Natural killer cell (primary cell): ENCODE results near the gene BORCS8. TPM values are rescaled to one million over a fixed set of nuclear protein-coding genes. Genes with fewer than 3 reads are reported as not detected.

Experiments used
- ATAC-seq, 3 donors: fragments of 150-1000 bp in 2 of 3; fragments of 200-7000 bp in 1 of 3; cut with Tn5 transposase; 1 replicate in 1 of 3; 2 replicates in 2 of 3; pipeline ENCODE4 v1.10.0; 2021; ENCODE audit warnings: mild to moderate bottlenecking in 2 of 3, moderate library complexity in 2 of 3
- DNase-seq, 2 donors: peaks; one replicate each; pipeline versions ENCODE4 v3.0.0 to v3.0.0-alpha.2; 2013 to 2021; ENCODE audit warnings: mixed read lengths in 1 of 2
- H3K27ac ChIP-seq: one replicate; pipeline ENCODE4 v1.5.1; 2013; ENCODE audit warnings: mild to moderate bottlenecking, low read length
- H3K27me3 ChIP-seq: one replicate; pipeline ENCODE4 v1.6.1; 2013; ENCODE audit warnings: low read length; ENCODE audit not compliant: control insufficient read depth, insufficient read depth
- H3K36me3 ChIP-seq: one replicate; pipeline ENCODE4 v1.6.1; 2013; ENCODE audit warnings: low read length; ENCODE audit not compliant: control insufficient read depth, insufficient read depth
- H3K4me1 ChIP-seq: one replicate; pipeline ENCODE4 v1.6.1; 2013; ENCODE audit warnings: low read length; ENCODE audit not compliant: control insufficient read depth, insufficient read depth
- H3K4me3 ChIP-seq: one replicate; pipeline ENCODE4 v1.5.1; 2013; ENCODE audit warnings: low read length
- H3K9me3 ChIP-seq: one replicate; pipeline ENCODE4 v1.6.1; 2013; ENCODE audit warnings: low read length; ENCODE audit not compliant: control insufficient read depth, insufficient read depth
- H3K27ac Mint-ChIP-seq, 2 donors: one replicate each; pipeline ENCODE4 v1.8.0; 2022; ENCODE audit warnings: mild to moderate bottlenecking in 2 of 2, mixed read lengths in 2 of 2, moderate library complexity in 1 of 2
- H3K27me3 Mint-ChIP-seq, 2 donors: one replicate each; pipeline ENCODE4 v1.8.0; 2022; ENCODE audit warnings: low read depth in 2 of 2, mixed read lengths in 2 of 2
- H3K36me3 Mint-ChIP-seq: one replicate; pipeline ENCODE4 v1.8.0; 2022; ENCODE audit warnings: mixed read lengths
- H3K4me1 Mint-ChIP-seq, 2 donors: one replicate each; pipeline ENCODE4 v1.8.0; 2022; ENCODE audit warnings: mixed read lengths in 2 of 2
- H3K4me3 Mint-ChIP-seq: one replicate; pipeline ENCODE4 v1.8.0; 2022; ENCODE audit warnings: mild to moderate bottlenecking, moderate library complexity, mixed read lengths
- H3K9me3 Mint-ChIP-seq, 2 donors: one replicate each; pipeline ENCODE4 v1.8.0; 2022; ENCODE audit warnings: mixed read lengths in 2 of 2
- CTCF ChIP-seq: fragments of 200-600 bp; IDR thresholded peaks from one replicate; pipeline ENCODE4 v1.8.0; 2022; ENCODE audit warnings: antibody characterized with exemption
- WGBS: methylation state at CpG from one replicate; pipeline ENCODE4 v1.1.7; 2013; ENCODE audit warnings: missing lambda C conversion rate; ENCODE audit not compliant: insufficient coverage; 5-methylcytosine and 5-hydroxymethylcytosine counted together
- intact Hi-C: fragments of 100-400 bp; cut with micrococcal nuclease; formaldehyde crosslinking; loops from one replicate; pipeline ENCODE4 v1.14.2; 2022
- total RNA-seq, 4 donors: library from RNA; stranded (reverse); fragments of 120-200 nt in 1 of 4; gene quantifications; one replicate each; pipeline versions ENCODE4 v1.2.3 to v1.2.4, GENCODE V29; 2013 to 2022

Gene BORCS8
- total RNA-seq, 3 donors from 2014 or later (not counting 1 experiment from before 2014, with no cell fraction given) = 28.2 to 42.4 (median 33.2) TPM

GRCh38 chr19:19193926-19194325 is 2.0 kb upstream of the BORCS8 start:
- no peak for DNase-seq
- H3K36me3 ChIP-seq = peaks cover 17% of the 10 kb centered on the region
- TF ChIP-seq CTCF = no peak
- 91% methylated on average over 5 of the region's 5 CpGs for WGBS
- H3K4me3 Mint-ChIP-seq = peak overlapping the region; percentile 98
- H3K27me3 Mint-ChIP-seq = no peaks in the 10 kb centered on the region
- no peak for ATAC-seq
- H3K4me1 ChIP-seq = peaks cover 39% of the 10 kb centered on the region
- no peaks in the 10 kb centered on the region for H3K27me3 ChIP-seq
- peaks cover 25 to 42% of the 10 kb centered on the region in 2 donors for H3K4me1 Mint-ChIP-seq
- no peak overlapping the region for H3K27ac ChIP-seq
- H3K36me3 Mint-ChIP-seq = no peaks in the 10 kb centered on the region
- H3K9me3 ChIP-seq = no peaks in the 10 kb centered on the region
- no peaks in the 10 kb centered on the region for H3K9me3 Mint-ChIP-seq
- H3K4me3 ChIP-seq = no peak overlapping the region
- peak overlapping the region; percentile 96 for H3K27ac Mint-ChIP-seq
- intact Hi-C loops = loop anchor here (5.0 kb wide), 1 partner anchor 132 kb away; the partner anchor contains the start of gene SLC25A42

GRCh38 chr19:19192910-19193423 is 1.0 kb upstream of the BORCS8 start:
- DNase-seq (peak in 1 of 2 donors; percentile 55), ATAC-seq (no peak)
- peaks cover 25 to 49% of the 10 kb centered on the region in 2 donors for H3K4me1 Mint-ChIP-seq

GRCh38 chr19:19191768-19192077 is 229 bp downstream of the BORCS8 start:
- no peak for TF ChIP-seq CTCF
- Mint-ChIP-seq H3K9me3 (no peaks in the 10 kb centered on the region), H3K27me3 (no peaks in the 10 kb centered on the region), H3K4me1 (peaks cover 27 to 53% of the 10 kb centered on the region in 2 donors), H3K4me3 (peak overlapping the region; percentile 98), H3K27ac (peak overlapping the region; percentile 96), H3K36me3 (no peaks in the 10 kb centered on the region)
- intact Hi-C loops = loop anchor here (1.0 to 5.0 kb wide), 3 partner anchors 12 to 129 kb away; partner anchors contain the start of genes MAU2, NR2C2AP, SLC25A42 and SUGP1
- no peak for ATAC-seq
- peaks cover under 1% of the 10 kb centered on the region for H3K36me3 ChIP-seq
- under 1% methylated on average over 17 of the region's 17 CpGs for WGBS
- peak overlapping the region; percentile 94 for H3K27ac ChIP-seq
- no peaks in the 10 kb centered on the region for H3K9me3 ChIP-seq
- H3K4me3 ChIP-seq = peak overlapping the region; percentile 73
- H3K4me1 ChIP-seq = peaks cover 39% of the 10 kb centered on the region
- H3K27me3 ChIP-seq = no peaks in the 10 kb centered on the region
- DNase-seq = no peak

More at GRCh38 chr19:19192910-19193423, 1.0 kb upstream of the BORCS8 start:
- H3K27me3 ChIP-seq = no peaks in the 10 kb centered on the region
- H3K27ac Mint-ChIP-seq = peak overlapping the region; percentile 96
- H3K9me3 ChIP-seq = no peaks in the 10 kb centered on the region
- H3K27me3 Mint-ChIP-seq = no peaks in the 10 kb centered on the region
- H3K36me3 Mint-ChIP-seq = no peaks in the 10 kb centered on the region
- no peaks in the 10 kb centered on the region for H3K9me3 Mint-ChIP-seq
- no peak for TF ChIP-seq CTCF
- H3K4me1 ChIP-seq = peaks cover 39% of the 10 kb centered on the region
- H3K27ac ChIP-seq = peak overlapping the region; percentile 94
- intact Hi-C loops = loop anchor here (1.0 to 5.0 kb wide), 3 partner anchors 10 to 131 kb away; partner anchors contain the start of genes MAU2, NR2C2AP, SLC25A42 and SUGP1
- peak overlapping the region; percentile 73 for H3K4me3 ChIP-seq
- peak overlapping the region; percentile 98 for H3K4me3 Mint-ChIP-seq
- peaks cover 9% of the 10 kb centered on the region for H3K36me3 ChIP-seq
- under 1% methylated on average over 22 of the region's 22 CpGs for WGBS

GRCh38 chr19:19186742-19187141 is 5.2 kb downstream of the BORCS8 start:
- no peaks in the 10 kb centered on the region for H3K9me3 Mint-ChIP-seq
- Histone ChIP-seq H3K4me3 (no peak overlapping the region), H3K27me3 (no peaks in the 10 kb centered on the region), H3K9me3 (no peaks in the 10 kb centered on the region), H3K4me1 (peaks cover 28% of the 10 kb centered on the region), H3K27ac (no peak overlapping the region), H3K36me3 (peaks cover 21% of the 10 kb centered on the region)
- peaks cover 28 to 41% of the 10 kb centered on the region in 2 donors for H3K4me1 Mint-ChIP-seq
- DNase-seq (no peak), ATAC-seq (no peak)
- H3K36me3 Mint-ChIP-seq = peaks cover 5% of the 10 kb centered on the region
- no peaks in the 10 kb centered on the region for H3K27me3 Mint-ChIP-seq
- 98% methylated on average over 14 of the region's 14 CpGs for WGBS
- intact Hi-C loops = no loop called here
- peak overlapping the region in 1 of 2 donors; percentile 23 for H3K27ac Mint-ChIP-seq
- no peak for TF ChIP-seq CTCF
- no peak overlapping the region for H3K4me3 Mint-ChIP-seq
